Vagina (tissue), 2 donors: ENCODE measurements around the gene SKP2.

Experiments
- POLR2A ChIP-seq, 2 donors: fragments of 450-650 bp; IDR thresholded peaks; one replicate each; pipeline ENCODE4 v1.6.1; 2017; ENCODE audit warnings: antibody characterized with exemption in 2 of 2, mild to moderate bottlenecking in 2 of 2, moderate library complexity in 2 of 2
- TF ChIP-seq, protein P1 (sequence below), 3 experiments: fragments of 450-650 bp in 2 of 3; fragments of 200-600 bp in 1 of 3; sonication (generic) in 1 of 3; IDR thresholded peaks; one replicate each; pipeline ENCODE4 v1.5.1; 2017 to 2019; ENCODE audit warnings: antibody characterized with exemption in 3 of 3, mild to moderate bottlenecking in 2 of 3, moderate library complexity in 2 of 3

DNA sequence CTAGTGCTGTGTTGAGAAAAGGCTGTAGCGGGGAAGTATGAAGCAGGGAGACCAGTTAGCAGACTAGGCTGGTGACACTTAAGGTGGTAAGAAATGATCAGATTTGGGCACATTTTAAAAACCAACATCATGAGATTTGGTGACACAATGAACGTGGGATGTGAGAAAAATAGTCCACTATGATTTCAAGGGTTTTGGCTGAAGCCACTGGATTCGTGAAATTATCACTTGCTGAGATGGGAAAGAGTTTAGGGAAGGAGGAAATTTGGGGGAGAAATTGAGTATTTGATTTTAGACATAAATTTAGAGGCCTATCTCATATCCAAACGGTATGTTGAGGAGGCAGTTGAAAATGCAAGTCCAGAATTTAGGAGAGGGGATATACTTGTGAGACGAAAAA lies 23.1 kb downstream of the SKP2 start:
- TF ChIP-seq, protein P1, sequence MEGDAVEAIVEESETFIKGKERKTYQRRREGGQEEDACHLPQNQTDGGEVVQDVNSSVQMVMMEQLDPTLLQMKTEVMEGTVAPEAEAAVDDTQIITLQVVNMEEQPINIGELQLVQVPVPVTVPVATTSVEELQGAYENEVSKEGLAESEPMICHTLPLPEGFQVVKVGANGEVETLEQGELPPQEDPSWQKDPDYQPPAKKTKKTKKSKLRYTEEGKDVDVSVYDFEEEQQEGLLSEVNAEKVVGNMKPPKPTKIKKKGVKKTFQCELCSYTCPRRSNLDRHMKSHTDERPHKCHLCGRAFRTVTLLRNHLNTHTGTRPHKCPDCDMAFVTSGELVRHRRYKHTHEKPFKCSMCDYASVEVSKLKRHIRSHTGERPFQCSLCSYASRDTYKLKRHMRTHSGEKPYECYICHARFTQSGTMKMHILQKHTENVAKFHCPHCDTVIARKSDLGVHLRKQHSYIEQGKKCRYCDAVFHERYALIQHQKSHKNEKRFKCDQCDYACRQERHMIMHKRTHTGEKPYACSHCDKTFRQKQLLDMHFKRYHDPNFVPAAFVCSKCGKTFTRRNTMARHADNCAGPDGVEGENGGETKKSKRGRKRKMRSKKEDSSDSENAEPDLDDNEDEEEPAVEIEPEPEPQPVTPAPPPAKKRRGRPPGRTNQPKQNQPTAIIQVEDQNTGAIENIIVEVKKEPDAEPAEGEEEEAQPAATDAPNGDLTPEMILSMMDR (IDR thresholded peaks at IDR 0.05): no peak
- no peak for TF ChIP-seq POLR2A (IDR thresholded peaks at IDR 0.05)
